Pancreas (tissue), 10 donors: ENCODE data around the gene ATP8B1. TPM values are rescaled to one million over a fixed set of nuclear protein-coding genes. Genes with fewer than 3 reads are reported as not detected.

Experiments
- ATAC-seq, 4 donors: fragments of 200-7000 bp; cut with Tn5 transposase; one replicate each; pipeline versions ENCODE4 v1.8.0 to v1.9.1; 2020; ENCODE audit warnings: mild to moderate bottlenecking in 4 of 4, moderate library complexity in 4 of 4
- DNase-seq, 6 donors: peaks; one replicate each; pipeline ENCODE4 v3.0.0-alpha.2; 2020
- FAIRE-seq: peaks from 2 replicates; lab custom pipeline; 2012; peaks lifted over from hg19 to GRCh38; lab: Jason Lieb, UNC
- H3K27ac ChIP-seq, 4 donors: fragments of 200-600 bp; sonication (generic); 1 replicate in 3 of 4; 2 replicates in 1 of 4; pipeline versions ENCODE4 v1.5.0 to v1.8.0; 2020
- H3K27me3 ChIP-seq, 4 donors: fragments of 200-600 bp; one replicate each; pipeline ENCODE4 v1.8.0; 2021
- H3K36me3 ChIP-seq, 3 donors: fragments of 200-600 bp; sonication (generic) in 1 of 3; one replicate each; pipeline versions ENCODE4 v1.5.0 to v1.8.0; 2020 to 2021
- H3K4me1 ChIP-seq, 3 donors: fragments of 200-600 bp; one replicate each; pipeline ENCODE4 v1.8.0; 2021
- H3K4me3 ChIP-seq, 4 donors: fragments of 200-600 bp; sonication (generic) in 2 of 4; one replicate each; pipeline versions ENCODE4 v1.5.0 to v1.8.0; 2020 to 2021
- H3K9me3 ChIP-seq, 4 donors: fragments of 200-600 bp; one replicate each; pipeline ENCODE4 v1.8.0; 2021
- WGBS, 2 donors: extraction: QIAGEN DNeasy Blood & Tissue Kit; methylation state at CpG; one replicate each; pipeline ENCODE4 v1.1.7; 2013; 5-methylcytosine and 5-hydroxymethylcytosine counted together
- intact Hi-C, 3 donors: fragments of 100-400 bp; cut with DNase I; formaldehyde crosslinking; loops; one replicate each; pipeline versions ENCODE4 v1.11.1 to v1.14.2; 2022
- polyA plus RNA-seq, 2 donors: library from polyadenylated mRNA; stranded (reverse); fragments of 200-250 nt; gene quantifications; one replicate each; pipeline ENCODE4 v1.2.3, GENCODE V29; 2013
- total RNA-seq, 6 donors: library from RNA; stranded (reverse); fragmentation: NEBNext Ultra II Directional in 4 of 6; extraction: Animal tissue kit (Norgen Biotek cat#: 25700) in 4 of 6; gene quantifications; one replicate each; pipeline versions ENCODE4 v1.2.1 to v1.2.4, GENCODE V29; 2021 to 2023
- TF ChIP-seq, protein P1 (sequence below), 4 donors: fragments of 200-600 bp; sonication (generic) in 3 of 4; IDR thresholded peaks; one replicate each; pipeline versions ENCODE4 v1.5.0 to v1.8.0; 2021; ENCODE audit warnings: antibody characterized with exemption in 4 of 4
- donor health status: healthy with polysubstance abuse.
- donor health status: DM: no; HTN: no; CAD: no; lungs with moderate emphysema.
- donor health status: DM: no; HTN: no; CAD: no.
- donor health status: control.
- donor health status: control.
- donor health status: Bipolar disorder and iron deficiency.
- donor health status: DM: yes; HTN: yes; CAD: no.
- donor health status: DM: no; HTN: no; CAD: no.
- donor health status: DM: no; HTN: no; CAD: no.
- donor health status: DM: yes; HTN: yes; CAD: no.

The ATP8B1 gene
- total and polyA plus RNA-seq, 8 donors: 8.0 to 44.8 (median 36.9) TPM

DNA sequence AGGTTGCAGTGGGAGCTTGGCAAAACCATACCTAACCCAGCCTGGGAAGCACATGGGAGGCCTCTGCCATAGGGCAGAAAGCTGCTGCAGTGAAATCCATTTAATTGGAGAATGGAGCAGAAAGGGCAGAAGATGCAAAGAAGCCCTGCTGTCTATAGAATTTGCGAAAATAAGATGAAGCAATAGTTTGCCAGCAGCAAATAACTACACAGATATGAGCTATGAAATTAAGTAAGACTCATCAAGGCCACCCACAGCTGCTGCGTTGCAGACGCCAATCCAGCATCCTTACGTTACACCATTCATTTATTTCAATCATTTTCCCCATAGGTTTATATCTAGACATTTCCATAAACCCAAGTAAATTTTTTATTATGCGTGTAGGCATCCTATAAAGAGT is 21.1 kb downstream of the ATP8B1 start:
- peaks cover 27 to 46% (median 28%) of the 10 kb centered on the region in 3 donors for H3K4me1 ChIP-seq
- no peaks in the 10 kb centered on the region for H3K36me3 ChIP-seq
- H3K27ac ChIP-seq: peak overlapping the region in 1 of 4 donors; percentile 69
- intact Hi-C loops: no loop called here
- no peak for FAIRE-seq
- no peak overlapping the region for H3K4me3 ChIP-seq
- no peak for ATAC-seq
- DNase-seq: no peak
- H3K9me3 ChIP-seq: no peaks in the 10 kb centered on the region
- WGBS, 2 donors: 54 to 59% methylated on average over 5 of the region's 5 CpGs
- TF ChIP-seq, protein P1, sequence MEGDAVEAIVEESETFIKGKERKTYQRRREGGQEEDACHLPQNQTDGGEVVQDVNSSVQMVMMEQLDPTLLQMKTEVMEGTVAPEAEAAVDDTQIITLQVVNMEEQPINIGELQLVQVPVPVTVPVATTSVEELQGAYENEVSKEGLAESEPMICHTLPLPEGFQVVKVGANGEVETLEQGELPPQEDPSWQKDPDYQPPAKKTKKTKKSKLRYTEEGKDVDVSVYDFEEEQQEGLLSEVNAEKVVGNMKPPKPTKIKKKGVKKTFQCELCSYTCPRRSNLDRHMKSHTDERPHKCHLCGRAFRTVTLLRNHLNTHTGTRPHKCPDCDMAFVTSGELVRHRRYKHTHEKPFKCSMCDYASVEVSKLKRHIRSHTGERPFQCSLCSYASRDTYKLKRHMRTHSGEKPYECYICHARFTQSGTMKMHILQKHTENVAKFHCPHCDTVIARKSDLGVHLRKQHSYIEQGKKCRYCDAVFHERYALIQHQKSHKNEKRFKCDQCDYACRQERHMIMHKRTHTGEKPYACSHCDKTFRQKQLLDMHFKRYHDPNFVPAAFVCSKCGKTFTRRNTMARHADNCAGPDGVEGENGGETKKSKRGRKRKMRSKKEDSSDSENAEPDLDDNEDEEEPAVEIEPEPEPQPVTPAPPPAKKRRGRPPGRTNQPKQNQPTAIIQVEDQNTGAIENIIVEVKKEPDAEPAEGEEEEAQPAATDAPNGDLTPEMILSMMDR (IDR thresholded peaks at IDR 0.05): no peak
- no peaks in the 10 kb centered on the region for H3K27me3 ChIP-seq

DNA sequence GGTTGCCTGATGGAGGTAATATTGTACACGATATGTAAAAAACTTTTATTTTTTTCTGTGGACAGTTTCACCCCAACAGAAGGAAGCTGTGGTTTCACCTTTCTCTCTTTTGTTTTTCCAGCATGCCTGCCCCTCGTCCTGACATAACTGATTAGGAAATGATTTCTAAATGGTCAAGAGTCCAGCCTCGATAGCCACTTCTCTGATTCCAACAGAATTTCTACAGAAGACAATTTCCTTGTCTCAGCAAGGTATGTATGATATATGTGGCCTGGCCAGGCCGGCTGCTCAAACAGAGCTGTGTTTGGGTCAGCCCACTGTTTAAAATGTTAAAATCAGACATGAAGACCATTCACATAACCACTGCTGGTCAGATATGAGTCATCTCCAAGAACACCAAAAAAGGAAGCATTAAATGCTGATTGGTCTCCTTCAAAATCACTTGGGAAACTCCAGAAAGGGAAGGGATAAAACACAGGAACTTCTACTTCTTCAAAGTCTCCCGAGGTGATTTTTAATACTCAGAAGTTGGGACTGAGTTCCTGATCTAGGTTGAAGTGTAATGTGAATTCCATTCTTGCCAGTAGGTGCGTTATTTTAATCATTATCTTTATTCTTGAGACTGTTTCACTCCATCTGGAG is 22.3 kb downstream of the ATP8B1 start:
- TF ChIP-seq, protein P1 (IDR thresholded peaks at IDR 0.05): no peak
- peak overlapping the region in 3 of 4 donors; percentile 23 to 69 (median 36) for H3K27ac ChIP-seq
- 15 to 22% methylated on average over 6 of the region's 6 CpGs for WGBS, 2 donors
- no peak overlapping the region for H3K4me3 ChIP-seq
- H3K36me3 ChIP-seq: no peaks in the 10 kb centered on the region
- H3K9me3 ChIP-seq: no peaks in the 10 kb centered on the region
- ATAC-seq: peak in 3 of 4 donors; percentile 4 to 53 (median 32)
- H3K27me3 ChIP-seq: no peaks in the 10 kb centered on the region
- FAIRE-seq: no peak
- DNase-seq: no peak
- H3K4me1 ChIP-seq: peaks cover 25 to 50% (median 34%) of the 10 kb centered on the region in 3 donors
- intact Hi-C loops: no loop called here

DNA sequence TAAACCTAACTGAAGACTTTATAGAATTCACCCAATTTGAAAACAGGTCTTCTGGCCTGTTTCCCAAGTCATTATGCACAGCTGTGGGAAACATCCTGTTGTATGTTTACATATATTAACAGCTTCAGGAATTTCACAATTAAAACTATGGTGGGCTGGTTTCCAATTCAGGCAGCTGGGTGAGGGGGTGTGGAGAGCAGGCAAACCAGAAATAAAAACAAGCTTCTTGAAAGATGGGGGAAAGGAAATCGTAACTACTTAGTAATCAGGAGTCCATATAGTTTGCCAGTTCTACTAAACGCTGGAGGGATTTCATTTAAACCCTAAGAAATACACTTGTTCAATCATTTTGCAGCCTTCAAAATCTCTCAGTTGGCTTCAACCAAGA is 22.8 kb downstream of the ATP8B1 start:
- intact Hi-C loops: no loop called here
- DNase-seq (no peak), ATAC-seq (peak in 1 of 4 donors; percentile 3), FAIRE-seq (no peak)
- peaks cover 28 to 50% (median 30%) of the 10 kb centered on the region in 3 donors for H3K4me1 ChIP-seq
- H3K36me3 ChIP-seq: no peaks in the 10 kb centered on the region
- 0 to 16% methylated on average over 2 of the region's 2 CpGs for WGBS, 2 donors
- no peaks in the 10 kb centered on the region for H3K9me3 ChIP-seq
- H3K27ac ChIP-seq: peak overlapping the region in 3 of 4 donors; percentile 23 to 69 (median 36)
- TF ChIP-seq, protein P1 (IDR thresholded peaks at IDR 0.05): no peak
- H3K27me3 ChIP-seq: no peaks in the 10 kb centered on the region
- no peak overlapping the region for H3K4me3 ChIP-seq

DNA sequence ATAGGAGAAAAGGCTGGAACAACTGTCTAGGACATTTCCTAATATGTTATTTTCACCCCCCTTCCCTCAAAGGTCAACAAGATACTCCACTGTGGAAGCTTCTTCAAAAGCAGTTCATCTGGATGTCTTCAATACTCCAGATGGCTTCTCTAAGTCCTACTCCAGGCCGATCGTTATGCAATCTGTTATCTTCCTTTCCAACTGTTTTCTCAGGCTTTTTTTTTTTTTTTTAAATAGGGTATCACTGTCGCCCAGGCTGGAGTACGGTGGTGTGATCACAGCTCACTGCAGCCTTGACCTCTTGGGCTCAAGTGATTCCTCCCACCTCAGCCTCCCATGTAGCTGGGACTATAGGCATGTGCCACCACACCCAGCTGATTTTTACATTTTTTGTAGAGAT is 26.3 kb downstream of the ATP8B1 start:
- peaks cover 33 to 53% (median 37%) of the 10 kb centered on the region in 3 donors for H3K4me1 ChIP-seq
- DNase-seq: no peak
- 30% methylated on average over 4 of the region's 4 CpGs for WGBS, 2 donors

More for the DNA sequence above, 26.3 kb downstream of the ATP8B1 start:
- Histone ChIP-seq H3K4me3 (no peak overlapping the region), H3K27ac (peak overlapping the region in 2 of 4 donors; percentile 7 to 79), H3K27me3 (no peaks in the 10 kb centered on the region), H3K9me3 (no peaks in the 10 kb centered on the region), H3K36me3 (no peaks in the 10 kb centered on the region)
- peak; percentile 15 to 39 (median 25) for ATAC-seq
- TF ChIP-seq, protein P1 (IDR thresholded peaks at IDR 0.05): no peak
- FAIRE-seq: no peak
- intact Hi-C loops: no loop called here
